H1 (cell line): ENCODE data around the gene ASIC2. TPM values are rescaled to one million over a fixed set of nuclear protein-coding genes. Genes with fewer than 3 reads are reported as not detected.

Source experiments
- CBX8 ChIP-seq: fragments of 300-800, 300-1000 bp; sonication (generic); IDR thresholded peaks from 2 replicates; pipeline ENCODE4 v1.7.1; 2016; ENCODE audit warnings: low read depth, low read length, borderline replicate concordance
- HDAC6 ChIP-seq: IDR thresholded peaks from one replicate; pipeline ENCODE4 v1.7.1; 2012; ENCODE audit warnings: low read depth, mild to moderate bottlenecking, inconsistent platforms, low read length, moderate library complexity
- MAFK ChIP-seq: IDR thresholded peaks from 2 replicates; pipeline ENCODE4 v1.6.1; 2012; ENCODE audit warnings: low read depth, mild to moderate bottlenecking, improper control_type of control experiment, low read length
- PHF8 ChIP-seq: fragments of 200-600 bp; sonication (generic); conservative IDR thresholded peaks from 2 replicates; pipeline ENCODE4 v1.7.1; 2012; ENCODE audit warnings: low read depth, mild to moderate bottlenecking, inconsistent platforms, low read length, moderate library complexity
- TEAD4 ChIP-seq: IDR thresholded peaks from 2 replicates; pipeline ENCODE4 v1.6.1; 2012; ENCODE audit warnings: low read depth, low read length, inconsistent platforms, mixed read lengths
- polyA plus RNA-seq, 7 experiments: library from polyadenylated mRNA; depleted of rRNA in 3 of 7; stranded (reverse) in 5 of 7; unstranded in 2 of 7; fragments of >200 nt in 5 of 7; fragments of 200-250 nt in 2 of 7; gene quantifications; 1 replicate in 5 of 7; 2 replicates in 1 of 7; 4 replicates in 1 of 7; pipeline versions ENCODE4 v1.2.1 to v1.2.3, GENCODE V29; 2011 to 2013; ENCODE audit warnings: missing spikeins in 2 of 7, mixed read lengths in 2 of 7
- total RNA-seq: library from RNA; stranded (reverse); fragmentation: NEBNext Ultra II Directional; extraction: Animal tissue kit (Norgen Biotek cat#: 25700); gene quantifications from 2 replicates; pipeline ENCODE4 v1.2.1, GENCODE V29; 2021
- TF ChIP-seq, protein P1 (sequence below): fragments of 300-600 bp; sonication (generic); IDR thresholded peaks from 2 replicates; pipeline ENCODE4 v1.7.1; 2012; ENCODE audit warnings: low read length, moderate library complexity, mild to moderate bottlenecking, inconsistent platforms; ENCODE audit not compliant: insufficient replicate concordance
- TF ChIP-seq, protein P2 (sequence below): IDR thresholded peaks from 2 replicates; pipeline ENCODE4 v1.6.1; 2012; ENCODE audit warnings: inconsistent platforms

The ASIC2 gene
- total and polyA plus RNA-seq, 2 of the 8 experiments (the other 6 are each of a cell fraction or from before 2014, with no cell fraction given) = 0.86 to 1.2 TPM

DNA sequence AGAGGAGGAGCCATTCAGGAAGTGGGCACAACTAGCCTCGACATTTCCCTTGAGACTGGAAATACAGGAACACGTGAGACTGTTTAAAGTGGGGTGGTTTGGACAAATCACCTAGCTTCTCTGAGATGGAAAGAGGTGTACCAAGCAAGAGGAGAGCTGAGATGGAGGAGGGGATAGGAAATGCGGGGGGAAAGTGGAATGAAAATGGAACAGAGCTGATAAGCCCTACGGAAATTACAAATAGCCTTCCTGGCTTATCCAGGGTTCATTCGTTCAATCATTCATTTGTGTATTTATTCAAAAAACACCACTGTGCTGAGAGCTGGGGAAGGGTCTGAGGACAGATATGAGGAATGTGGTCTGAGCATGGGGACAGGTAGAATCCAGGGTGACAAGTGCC lies 64.1 kb downstream of the ASIC2 start (continued):
- TF ChIP-seq, protein P1, sequence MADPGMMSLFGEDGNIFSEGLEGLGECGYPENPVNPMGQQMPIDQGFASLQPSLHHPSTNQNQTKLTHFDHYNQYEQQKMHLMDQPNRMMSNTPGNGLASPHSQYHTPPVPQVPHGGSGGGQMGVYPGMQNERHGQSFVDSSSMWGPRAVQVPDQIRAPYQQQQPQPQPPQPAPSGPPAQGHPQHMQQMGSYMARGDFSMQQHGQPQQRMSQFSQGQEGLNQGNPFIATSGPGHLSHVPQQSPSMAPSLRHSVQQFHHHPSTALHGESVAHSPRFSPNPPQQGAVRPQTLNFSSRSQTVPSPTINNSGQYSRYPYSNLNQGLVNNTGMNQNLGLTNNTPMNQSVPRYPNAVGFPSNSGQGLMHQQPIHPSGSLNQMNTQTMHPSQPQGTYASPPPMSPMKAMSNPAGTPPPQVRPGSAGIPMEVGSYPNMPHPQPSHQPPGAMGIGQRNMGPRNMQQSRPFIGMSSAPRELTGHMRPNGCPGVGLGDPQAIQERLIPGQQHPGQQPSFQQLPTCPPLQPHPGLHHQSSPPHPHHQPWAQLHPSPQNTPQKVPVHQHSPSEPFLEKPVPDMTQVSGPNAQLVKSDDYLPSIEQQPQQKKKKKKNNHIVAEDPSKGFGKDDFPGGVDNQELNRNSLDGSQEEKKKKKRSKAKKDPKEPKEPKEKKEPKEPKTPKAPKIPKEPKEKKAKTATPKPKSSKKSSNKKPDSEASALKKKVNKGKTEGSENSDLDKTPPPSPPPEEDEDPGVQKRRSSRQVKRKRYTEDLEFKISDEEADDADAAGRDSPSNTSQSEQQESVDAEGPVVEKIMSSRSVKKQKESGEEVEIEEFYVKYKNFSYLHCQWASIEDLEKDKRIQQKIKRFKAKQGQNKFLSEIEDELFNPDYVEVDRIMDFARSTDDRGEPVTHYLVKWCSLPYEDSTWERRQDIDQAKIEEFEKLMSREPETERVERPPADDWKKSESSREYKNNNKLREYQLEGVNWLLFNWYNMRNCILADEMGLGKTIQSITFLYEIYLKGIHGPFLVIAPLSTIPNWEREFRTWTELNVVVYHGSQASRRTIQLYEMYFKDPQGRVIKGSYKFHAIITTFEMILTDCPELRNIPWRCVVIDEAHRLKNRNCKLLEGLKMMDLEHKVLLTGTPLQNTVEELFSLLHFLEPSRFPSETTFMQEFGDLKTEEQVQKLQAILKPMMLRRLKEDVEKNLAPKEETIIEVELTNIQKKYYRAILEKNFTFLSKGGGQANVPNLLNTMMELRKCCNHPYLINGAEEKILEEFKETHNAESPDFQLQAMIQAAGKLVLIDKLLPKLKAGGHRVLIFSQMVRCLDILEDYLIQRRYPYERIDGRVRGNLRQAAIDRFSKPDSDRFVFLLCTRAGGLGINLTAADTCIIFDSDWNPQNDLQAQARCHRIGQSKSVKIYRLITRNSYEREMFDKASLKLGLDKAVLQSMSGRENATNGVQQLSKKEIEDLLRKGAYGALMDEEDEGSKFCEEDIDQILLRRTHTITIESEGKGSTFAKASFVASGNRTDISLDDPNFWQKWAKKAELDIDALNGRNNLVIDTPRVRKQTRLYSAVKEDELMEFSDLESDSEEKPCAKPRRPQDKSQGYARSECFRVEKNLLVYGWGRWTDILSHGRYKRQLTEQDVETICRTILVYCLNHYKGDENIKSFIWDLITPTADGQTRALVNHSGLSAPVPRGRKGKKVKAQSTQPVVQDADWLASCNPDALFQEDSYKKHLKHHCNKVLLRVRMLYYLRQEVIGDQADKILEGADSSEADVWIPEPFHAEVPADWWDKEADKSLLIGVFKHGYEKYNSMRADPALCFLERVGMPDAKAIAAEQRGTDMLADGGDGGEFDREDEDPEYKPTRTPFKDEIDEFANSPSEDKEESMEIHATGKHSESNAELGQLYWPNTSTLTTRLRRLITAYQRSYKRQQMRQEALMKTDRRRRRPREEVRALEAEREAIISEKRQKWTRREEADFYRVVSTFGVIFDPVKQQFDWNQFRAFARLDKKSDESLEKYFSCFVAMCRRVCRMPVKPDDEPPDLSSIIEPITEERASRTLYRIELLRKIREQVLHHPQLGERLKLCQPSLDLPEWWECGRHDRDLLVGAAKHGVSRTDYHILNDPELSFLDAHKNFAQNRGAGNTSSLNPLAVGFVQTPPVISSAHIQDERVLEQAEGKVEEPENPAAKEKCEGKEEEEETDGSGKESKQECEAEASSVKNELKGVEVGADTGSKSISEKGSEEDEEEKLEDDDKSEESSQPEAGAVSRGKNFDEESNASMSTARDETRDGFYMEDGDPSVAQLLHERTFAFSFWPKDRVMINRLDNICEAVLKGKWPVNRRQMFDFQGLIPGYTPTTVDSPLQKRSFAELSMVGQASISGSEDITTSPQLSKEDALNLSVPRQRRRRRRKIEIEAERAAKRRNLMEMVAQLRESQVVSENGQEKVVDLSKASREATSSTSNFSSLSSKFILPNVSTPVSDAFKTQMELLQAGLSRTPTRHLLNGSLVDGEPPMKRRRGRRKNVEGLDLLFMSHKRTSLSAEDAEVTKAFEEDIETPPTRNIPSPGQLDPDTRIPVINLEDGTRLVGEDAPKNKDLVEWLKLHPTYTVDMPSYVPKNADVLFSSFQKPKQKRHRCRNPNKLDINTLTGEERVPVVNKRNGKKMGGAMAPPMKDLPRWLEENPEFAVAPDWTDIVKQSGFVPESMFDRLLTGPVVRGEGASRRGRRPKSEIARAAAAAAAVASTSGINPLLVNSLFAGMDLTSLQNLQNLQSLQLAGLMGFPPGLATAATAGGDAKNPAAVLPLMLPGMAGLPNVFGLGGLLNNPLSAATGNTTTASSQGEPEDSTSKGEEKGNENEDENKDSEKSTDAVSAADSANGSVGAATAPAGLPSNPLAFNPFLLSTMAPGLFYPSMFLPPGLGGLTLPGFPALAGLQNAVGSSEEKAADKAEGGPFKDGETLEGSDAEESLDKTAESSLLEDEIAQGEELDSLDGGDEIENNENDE = no peak
- no peak for TF ChIP-seq CBX8
- no peak for TF ChIP-seq MAFK
- TF ChIP-seq HDAC6 = no peak
- TF ChIP-seq, protein P2, sequence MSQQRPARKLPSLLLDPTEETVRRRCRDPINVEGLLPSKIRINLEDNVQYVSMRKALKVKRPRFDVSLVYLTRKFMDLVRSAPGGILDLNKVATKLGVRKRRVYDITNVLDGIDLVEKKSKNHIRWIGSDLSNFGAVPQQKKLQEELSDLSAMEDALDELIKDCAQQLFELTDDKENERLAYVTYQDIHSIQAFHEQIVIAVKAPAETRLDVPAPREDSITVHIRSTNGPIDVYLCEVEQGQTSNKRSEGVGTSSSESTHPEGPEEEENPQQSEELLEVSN = no peak
- TF ChIP-seq TEAD4 = no peak
- TF ChIP-seq PHF8 = no peak
